SK-N-SH (cell line): ENCODE measurements around the gene SLC44A5. TPM values are rescaled to one million over a fixed set of nuclear protein-coding genes. Genes with fewer than 3 reads are reported as not detected.
A peak's percentile ranks its signal among the peaks of the same experiment; 100 is the strongest.

Experiments
- CTCF ChIA-PET: fragments of 300-600, 350-600 bp; formaldehyde crosslinking; extraction: SDS; loops from one replicate; lab custom pipeline; 2021; lab: Yijun Ruan, JAX
- POLR2A ChIA-PET: fragments of 350-600 bp; sonication (Branson Sonifier 250); formaldehyde crosslinking; extraction: SDS; loops from one replicate; lab custom pipeline; 2020; ENCODE audit warnings: antibody characterized with exemption, inconsistent platforms; lab: Yijun Ruan, JAX
- DNase-seq: peaks from one replicate; pipeline ENCODE4 v3.0.0; 2012
- H2AFZ ChIP-seq: fragments of 200-600 bp; sonication (generic); 2 replicates; pipeline ENCODE4 v1.8.1; 2016; ENCODE audit warnings: antibody characterized with exemption, mild to moderate bottlenecking, low read depth
- H3F3A ChIP-seq: fragments of 200-600 bp; sonication (generic); replicated peaks from 2 replicates; pipeline ENCODE3; 2016; ENCODE audit warnings: antibody characterized with exemption, mild to moderate bottlenecking; ENCODE audit not compliant: insufficient read depth
- H3K27ac ChIP-seq, 2 experiments: fragments of 200-500 bp in 1 of 2; fragments of 200-600 bp in 1 of 2; sonication (Bioruptor generic) in 1 of 2; sonication (generic), shearing (Covaris generic) in 1 of 2; 2 replicates each; pipeline versions ENCODE4 v1.5.1 to v1.6.1; 2014 to 2016; ENCODE audit warnings: low read depth in 2 of 2, inconsistent platforms in 1 of 2, low read length in 1 of 2, mild to moderate bottlenecking in 1 of 2, mixed read lengths in 1 of 2
- H3K27me3 ChIP-seq: fragments of 200-600 bp; sonication (generic), shearing (Covaris generic); 2 replicates; pipeline ENCODE4 v1.6.1; 2016; ENCODE audit warnings: mixed run types; ENCODE audit not compliant: insufficient read depth
- H3K36me3 ChIP-seq, 2 experiments: fragments of 200-500 bp in 1 of 2; fragments of 200-600 bp in 1 of 2; sonication (Bioruptor generic) in 1 of 2; sonication (generic) in 1 of 2; replicated peaks in 1 of 2; 2 replicates each; pipeline versions ENCODE3 to v1.5.1; 2014 to 2016; ENCODE audit warnings: low read length in 1 of 2, mild to moderate bottlenecking in 1 of 2; ENCODE audit not compliant: insufficient read depth in 2 of 2, control insufficient read depth in 1 of 2
- H3K4me1 ChIP-seq, 2 experiments: fragments of 200-500 bp in 1 of 2; fragments of 200-600 bp in 1 of 2; sonication (Bioruptor generic) in 1 of 2; sonication (generic), shearing (Covaris generic) in 1 of 2; 2 replicates each; pipeline versions ENCODE4 v1.5.1 to v1.6.1; 2014 to 2016; ENCODE audit warnings: low read depth in 1 of 2, low read length in 1 of 2, mixed run types in 1 of 2; ENCODE audit not compliant: insufficient read depth in 2 of 2, control insufficient read depth in 1 of 2
- H3K4me2 ChIP-seq: fragments of 200-600 bp; sonication (generic), shearing (Covaris generic); 2 replicates; pipeline ENCODE4 v1.6.1; 2017; ENCODE audit warnings: mixed run types
- H3K4me3 ChIP-seq, 2 experiments: fragments of 200-500 bp in 1 of 2; fragments of 200-600 bp in 1 of 2; sonication (Bioruptor generic) in 1 of 2; sonication (generic), shearing (Covaris generic) in 1 of 2; 2 replicates each; pipeline versions ENCODE4 v1.5.1 to v1.8.1; 2014 to 2016; ENCODE audit warnings: low read depth in 2 of 2, inconsistent platforms in 1 of 2, low read length in 1 of 2, mild to moderate bottlenecking in 1 of 2, mixed read lengths in 1 of 2, moderate library complexity in 1 of 2
- H3K79me2 ChIP-seq: fragments of 200-600 bp; sonication (generic); 2 replicates; pipeline ENCODE4 v1.8.1; 2017; ENCODE audit warnings: mild to moderate bottlenecking; ENCODE audit not compliant: insufficient read depth
- H3K9ac ChIP-seq: fragments of 200-600 bp; sonication (generic); 2 replicates; pipeline ENCODE4 v1.6.1; 2017; ENCODE audit warnings: mixed run types
- H3K9me2 ChIP-seq: fragments of 200-600 bp; sonication (generic); 2 replicates; pipeline ENCODE4 v1.6.1; 2017; ENCODE audit warnings: mixed run types
- H3K9me3 ChIP-seq: fragments of 200-600 bp; sonication (generic); 2 replicates; pipeline ENCODE4 v1.6.1; 2017; ENCODE audit warnings: mixed run types, mild to moderate bottlenecking, moderate library complexity
- H4K20me1 ChIP-seq: fragments of 200-600 bp; sonication (generic); 2 replicates; pipeline ENCODE4 v1.6.1; 2017; ENCODE audit warnings: mild to moderate bottlenecking, mixed run types; ENCODE audit not compliant: insufficient read depth
- ELF1 ChIP-seq: IDR thresholded peaks from 2 replicates; pipeline ENCODE4 v1.4.0; 2012
- EP300 ChIP-seq, 2 experiments: IDR thresholded peaks; 2 replicates each; pipeline versions ENCODE4 v1.4.0 to v1.6.1; 2012; ENCODE audit warnings: borderline replicate concordance in 1 of 2, low read depth in 1 of 2, low read length in 1 of 2
- FOSL2 ChIP-seq: IDR thresholded peaks from 2 replicates; pipeline ENCODE4 v1.4.0; 2012; ENCODE audit warnings: low read depth, mild to moderate bottlenecking, moderate library complexity, borderline replicate concordance
- FOXM1 ChIP-seq: IDR thresholded peaks from 2 replicates; pipeline ENCODE4 v1.4.0; 2012; ENCODE audit warnings: low read depth, mild to moderate bottlenecking
- GATA2 ChIP-seq: sonication (generic); formaldehyde crosslinking; IDR thresholded peaks from 2 replicates; pipeline ENCODE4 v1.5.0; 2020; ENCODE audit warnings: mild to moderate bottlenecking, missing genetic modification reagents
- JUND ChIP-seq: IDR thresholded peaks from 2 replicates; pipeline ENCODE4 v1.4.0; 2012
- POLR2AphosphoS5 ChIP-seq: IDR thresholded peaks from 2 replicates; pipeline ENCODE4 v1.6.1; 2012; ENCODE audit warnings: low read depth, low read length
- RAD21 ChIP-seq: IDR thresholded peaks from 2 replicates; pipeline ENCODE4 v1.6.1; 2012; ENCODE audit warnings: mild to moderate bottlenecking, low read length
- TAF1 ChIP-seq: IDR thresholded peaks from 2 replicates; pipeline ENCODE4 v1.6.1; 2012; ENCODE audit warnings: low read depth, mild to moderate bottlenecking, low read length, moderate library complexity, borderline replicate concordance
- TCF12 ChIP-seq: IDR thresholded peaks from 2 replicates; pipeline ENCODE4 v1.4.0; 2012
- USF1 ChIP-seq: IDR thresholded peaks from 2 replicates; pipeline ENCODE4 v1.4.0; 2012; ENCODE audit warnings: low read depth, borderline replicate concordance
- YY1 ChIP-seq: IDR thresholded peaks from 2 replicates; pipeline ENCODE4 v1.4.0; 2012; ENCODE audit warnings: low read depth, mild to moderate bottlenecking
- WGBS: methylation state at CpG from one replicate; pipeline ENCODE4 v1.1.6; 2017; ENCODE audit warnings: low lambda C conversion rate; 5-methylcytosine and 5-hydroxymethylcytosine counted together
- polyA plus RNA-seq, 3 experiments: library from polyadenylated mRNA; depleted of rRNA; stranded (reverse); fragments of >200 nt; gene quantifications; 2 replicates each; pipeline ENCODE4 v1.2.3, GENCODE V29; 2012
- TF ChIP-seq, protein P1 (sequence below): IDR thresholded peaks from 2 replicates; pipeline ENCODE4 v1.4.0; 2012; ENCODE audit warnings: low read depth, borderline replicate concordance
- TF ChIP-seq, protein P2 (sequence below): fragments of 150-350 bp; IDR thresholded peaks from 2 replicates; pipeline ENCODE4 v1.6.1; 2016; ENCODE audit warnings: mild to moderate bottlenecking, low read depth, low read length
- TF ChIP-seq, protein P3 (sequence below): IDR thresholded peaks from 2 replicates; pipeline ENCODE4; 2012
- TF ChIP-seq, protein P4 (sequence below): IDR thresholded peaks from 2 replicates; pipeline ENCODE4 v1.6.1; 2012; ENCODE audit warnings: mild to moderate bottlenecking, low read depth, low read length, moderate library complexity

Gene SLC44A5
- polyA plus RNA-seq, 1 of the 3 experiments (the other 2 are of a cell fraction), result 4.9 TPM

- DNase-seq, result no peak
- Histone ChIP-seq H3K9me2 (no peaks in the 10 kb centered on the region), H3K4me3 (no peak overlapping the region), H3K9ac (no peak overlapping the region), H3K9me3 (no peaks in the 10 kb centered on the region), H3K79me2 (no peaks in the 10 kb centered on the region), H3K27me3 (no peaks in the 10 kb centered on the region), H3K4me2 (no peak overlapping the region), H3F3A (peaks cover 20% of the 10 kb centered on the region), H3K4me1 (peaks cover 7 to 21% of the 10 kb centered on the region in 2 experiments), H2AFZ (no peak overlapping the region), H3K36me3 (no peaks in the 10 kb centered on the region), H3K27ac (no peak overlapping the region), H4K20me1 (no peaks in the 10 kb centered on the region)
- TF ChIP-seq, protein P1, sequence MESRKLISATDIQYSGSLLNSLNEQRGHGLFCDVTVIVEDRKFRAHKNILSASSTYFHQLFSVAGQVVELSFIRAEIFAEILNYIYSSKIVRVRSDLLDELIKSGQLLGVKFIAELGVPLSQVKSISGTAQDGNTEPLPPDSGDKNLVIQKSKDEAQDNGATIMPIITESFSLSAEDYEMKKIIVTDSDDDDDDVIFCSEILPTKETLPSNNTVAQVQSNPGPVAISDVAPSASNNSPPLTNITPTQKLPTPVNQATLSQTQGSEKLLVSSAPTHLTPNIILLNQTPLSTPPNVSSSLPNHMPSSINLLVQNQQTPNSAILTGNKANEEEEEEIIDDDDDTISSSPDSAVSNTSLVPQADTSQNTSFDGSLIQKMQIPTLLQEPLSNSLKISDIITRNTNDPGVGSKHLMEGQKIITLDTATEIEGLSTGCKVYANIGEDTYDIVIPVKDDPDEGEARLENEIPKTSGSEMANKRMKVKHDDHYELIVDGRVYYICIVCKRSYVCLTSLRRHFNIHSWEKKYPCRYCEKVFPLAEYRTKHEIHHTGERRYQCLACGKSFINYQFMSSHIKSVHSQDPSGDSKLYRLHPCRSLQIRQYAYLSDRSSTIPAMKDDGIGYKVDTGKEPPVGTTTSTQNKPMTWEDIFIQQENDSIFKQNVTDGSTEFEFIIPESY, result no peak
- no peak for TF ChIP-seq EP300 (IDR thresholded peaks at IDR 0.05; ENCODE audit: borderline replicate concordance in 1 of 2, low read depth in 1 of 2, low read length in 1 of 2)
- no peak for TF ChIP-seq ELF1
- no peak for TF ChIP-seq FOSL2
- no peak for TF ChIP-seq RAD21
- TF ChIP-seq, protein P2, sequence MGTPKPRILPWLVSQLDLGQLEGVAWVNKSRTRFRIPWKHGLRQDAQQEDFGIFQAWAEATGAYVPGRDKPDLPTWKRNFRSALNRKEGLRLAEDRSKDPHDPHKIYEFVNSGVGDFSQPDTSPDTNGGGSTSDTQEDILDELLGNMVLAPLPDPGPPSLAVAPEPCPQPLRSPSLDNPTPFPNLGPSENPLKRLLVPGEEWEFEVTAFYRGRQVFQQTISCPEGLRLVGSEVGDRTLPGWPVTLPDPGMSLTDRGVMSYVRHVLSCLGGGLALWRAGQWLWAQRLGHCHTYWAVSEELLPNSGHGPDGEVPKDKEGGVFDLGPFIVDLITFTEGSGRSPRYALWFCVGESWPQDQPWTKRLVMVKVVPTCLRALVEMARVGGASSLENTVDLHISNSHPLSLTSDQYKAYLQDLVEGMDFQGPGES, result no peak
- TF ChIP-seq USF1, result no peak
- TF ChIP-seq GATA2 (CRISPR knock-in tag), result no peak
- TF ChIP-seq FOXM1, result no peak
- TF ChIP-seq JUND, result no peak
- TF ChIP-seq YY1, result no peak
- TF ChIP-seq TAF1, result no peak
- CTCF ChIA-PET, result no interaction called here
- 99% methylated on average over 4 of the region's 4 CpGs for WGBS
- POLR2A ChIA-PET, result no interaction called here
Observed at GRCh38 chr1:75475696-75476095, 135.2 kb downstream of the SLC44A5 start.

DNA sequence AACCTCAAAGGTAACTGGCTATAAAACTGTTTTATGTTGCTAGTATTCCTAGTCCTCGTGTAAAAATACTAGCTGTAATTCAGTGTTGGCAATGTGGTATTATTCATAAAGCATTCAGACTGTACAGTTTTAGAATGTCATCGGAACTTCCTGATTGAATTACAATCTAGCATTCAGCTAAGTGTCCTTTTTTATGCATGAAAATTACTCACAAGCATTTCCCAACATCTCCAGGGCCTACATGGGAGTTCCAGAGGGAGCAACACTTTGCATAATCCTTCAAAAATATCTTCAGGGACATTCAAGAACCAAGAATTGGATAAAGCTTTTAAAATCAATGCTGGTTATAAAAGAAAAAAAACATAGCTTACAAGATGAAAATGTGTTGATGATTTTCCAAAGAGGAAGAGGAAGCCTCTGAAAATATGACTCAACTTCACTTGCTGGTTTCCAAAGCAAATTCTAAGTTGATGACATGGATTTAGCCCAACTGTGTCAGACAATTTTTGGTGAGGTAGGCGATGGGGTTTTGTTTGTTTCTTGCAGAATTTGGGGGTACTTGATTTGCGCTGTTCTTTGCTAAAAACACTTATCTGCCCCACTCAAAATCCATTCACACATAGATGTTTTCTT lies 137.8 kb downstream of the SLC44A5 start:
- H3K4me2 ChIP-seq, result peak overlapping the region; percentile 12; the same call in 1 of the 2 replicates
- peaks cover 7 to 21% of the 10 kb centered on the region in 2 experiments for H3K4me1 ChIP-seq
- TF ChIP-seq TCF12, result peak; percentile 29; the same call in 1 of the 2 replicates
- TF ChIP-seq JUND, result peak; percentile 4; the same call in 1 of the 2 replicates
- no peak for TF ChIP-seq POLR2AphosphoS5
- TF ChIP-seq, protein P3, sequence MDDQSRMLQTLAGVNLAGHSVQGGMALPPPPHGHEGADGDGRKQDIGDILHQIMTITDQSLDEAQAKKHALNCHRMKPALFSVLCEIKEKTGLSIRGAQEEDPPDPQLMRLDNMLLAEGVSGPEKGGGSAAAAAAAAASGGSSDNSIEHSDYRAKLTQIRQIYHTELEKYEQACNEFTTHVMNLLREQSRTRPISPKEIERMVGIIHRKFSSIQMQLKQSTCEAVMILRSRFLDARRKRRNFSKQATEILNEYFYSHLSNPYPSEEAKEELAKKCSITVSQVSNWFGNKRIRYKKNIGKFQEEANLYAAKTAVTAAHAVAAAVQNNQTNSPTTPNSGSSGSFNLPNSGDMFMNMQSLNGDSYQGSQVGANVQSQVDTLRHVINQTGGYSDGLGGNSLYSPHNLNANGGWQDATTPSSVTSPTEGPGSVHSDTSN, result peak; percentile 48; the same call in 1 of the 2 replicates
- TF ChIP-seq, protein P4, sequence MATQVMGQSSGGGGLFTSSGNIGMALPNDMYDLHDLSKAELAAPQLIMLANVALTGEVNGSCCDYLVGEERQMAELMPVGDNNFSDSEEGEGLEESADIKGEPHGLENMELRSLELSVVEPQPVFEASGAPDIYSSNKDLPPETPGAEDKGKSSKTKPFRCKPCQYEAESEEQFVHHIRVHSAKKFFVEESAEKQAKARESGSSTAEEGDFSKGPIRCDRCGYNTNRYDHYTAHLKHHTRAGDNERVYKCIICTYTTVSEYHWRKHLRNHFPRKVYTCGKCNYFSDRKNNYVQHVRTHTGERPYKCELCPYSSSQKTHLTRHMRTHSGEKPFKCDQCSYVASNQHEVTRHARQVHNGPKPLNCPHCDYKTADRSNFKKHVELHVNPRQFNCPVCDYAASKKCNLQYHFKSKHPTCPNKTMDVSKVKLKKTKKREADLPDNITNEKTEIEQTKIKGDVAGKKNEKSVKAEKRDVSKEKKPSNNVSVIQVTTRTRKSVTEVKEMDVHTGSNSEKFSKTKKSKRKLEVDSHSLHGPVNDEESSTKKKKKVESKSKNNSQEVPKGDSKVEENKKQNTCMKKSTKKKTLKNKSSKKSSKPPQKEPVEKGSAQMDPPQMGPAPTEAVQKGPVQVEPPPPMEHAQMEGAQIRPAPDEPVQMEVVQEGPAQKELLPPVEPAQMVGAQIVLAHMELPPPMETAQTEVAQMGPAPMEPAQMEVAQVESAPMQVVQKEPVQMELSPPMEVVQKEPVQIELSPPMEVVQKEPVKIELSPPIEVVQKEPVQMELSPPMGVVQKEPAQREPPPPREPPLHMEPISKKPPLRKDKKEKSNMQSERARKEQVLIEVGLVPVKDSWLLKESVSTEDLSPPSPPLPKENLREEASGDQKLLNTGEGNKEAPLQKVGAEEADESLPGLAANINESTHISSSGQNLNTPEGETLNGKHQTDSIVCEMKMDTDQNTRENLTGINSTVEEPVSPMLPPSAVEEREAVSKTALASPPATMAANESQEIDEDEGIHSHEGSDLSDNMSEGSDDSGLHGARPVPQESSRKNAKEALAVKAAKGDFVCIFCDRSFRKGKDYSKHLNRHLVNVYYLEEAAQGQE, result no peak
- TF ChIP-seq FOSL2, result peak; percentile 22; the same call in 1 of the 2 replicates
- TF ChIP-seq, all 33 proteins: peak for 4
- H3F3A ChIP-seq, result peaks cover 20% of the 10 kb centered on the region
- H3K9me2 ChIP-seq, result no peaks in the 10 kb centered on the region
- ChIA-PET CTCF (interaction anchor here (1.0 to 1.9 kb wide), 2 partner anchors 49 to 71 kb away, joined by 4 to 6 read pairs; no protein-coding TSS in a partner anchor), POLR2A (no interaction called here)
- H3K27me3 ChIP-seq, result no peaks in the 10 kb centered on the region
- H3K4me3 ChIP-seq, result no peak overlapping the region
- no peaks in the 10 kb centered on the region for H4K20me1 ChIP-seq
- no peak for DNase-seq
- H3K9me3 ChIP-seq, result no peaks in the 10 kb centered on the region
- peak overlapping the region; percentile 70 to 75 for H3K27ac ChIP-seq
- no peaks in the 10 kb centered on the region for H3K36me3 ChIP-seq
- H3K9ac ChIP-seq, result no peak overlapping the region
- H2AFZ ChIP-seq, result peak overlapping the region; percentile 0; the same call in 1 of the 2 replicates
- no peaks in the 10 kb centered on the region for H3K79me2 ChIP-seq
- WGBS, result 31% methylated on average over 4 of the region's 4 CpGs
